Stimulated activated CD4-positive, alpha-beta T cell treated with anti-CD3 and anti-CD28 coated beads, Interleukin-15, amount 100 ng/mL, for 48 hours (primary cell): ENCODE data around the gene CRX.
A peak's percentile ranks its signal among the peaks of the same experiment; 100 is the strongest.
"Not testable (repeated sequence)": the region's sequence is repeated elsewhere in the genome, so short reads cannot be mapped to it uniquely, and the experiment has no call there.

Experiments used
- DNase-seq, 2 donors: peaks; one replicate each; pipeline ENCODE4 v3.0.0-alpha.2; 2020; ENCODE audit warnings: low read depth in 2 of 2

CRX gene

DNA sequence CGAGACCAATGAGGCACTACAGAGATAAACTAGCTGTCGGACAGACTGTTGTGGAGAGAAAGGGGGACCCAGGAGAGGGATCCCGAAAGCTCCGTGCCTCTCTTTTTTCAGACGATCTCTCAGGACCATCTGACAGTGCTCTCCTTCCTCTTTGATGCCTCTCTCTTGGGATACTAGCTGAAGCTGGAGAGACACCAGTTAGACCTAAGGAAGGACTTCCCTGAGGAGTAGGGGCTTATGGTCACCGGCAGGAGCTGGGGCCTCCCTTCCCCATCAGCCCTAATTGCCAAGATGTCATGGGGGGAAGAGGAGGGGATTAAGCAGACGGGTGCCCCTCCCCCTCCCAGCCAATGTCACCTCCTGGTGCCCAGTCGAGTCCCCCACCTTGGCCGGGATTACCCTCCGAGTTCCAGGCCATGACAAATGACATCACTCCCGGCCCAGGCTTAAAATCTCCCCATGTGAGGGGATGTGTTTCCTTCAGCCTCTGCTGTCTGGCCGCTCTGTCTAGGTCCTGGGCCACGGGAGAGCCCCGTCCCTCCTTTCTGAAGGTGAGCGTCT is at the start of gene CRX:
Gene CRX, plus strand, starts transcription at position 478 of the 561 bp plus-strand sequence. CDS start 12,507 bp downstream, outside the sequence.
- DNase-seq, result no peak

DNA sequence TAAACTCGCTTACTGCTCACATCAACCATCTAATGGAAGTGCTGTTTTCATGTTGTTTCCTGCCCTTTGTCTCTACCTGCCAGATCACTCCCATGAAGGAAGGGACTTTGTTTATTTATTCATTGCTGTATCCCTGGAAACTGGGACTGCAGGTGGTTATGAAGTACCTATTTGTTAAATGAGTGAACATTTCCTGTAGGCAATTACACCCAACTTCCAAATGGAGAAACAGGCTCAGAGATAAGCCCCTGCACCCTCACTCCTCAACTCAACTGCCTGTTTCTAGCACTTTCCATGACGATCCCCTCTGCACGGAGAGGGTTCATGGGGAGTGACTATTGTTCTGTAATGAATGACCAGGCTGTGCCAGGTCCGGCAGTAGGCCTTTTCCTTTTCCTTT is 45.2 kb upstream of the CRX start:
- DNase-seq, result no peak

DNA sequence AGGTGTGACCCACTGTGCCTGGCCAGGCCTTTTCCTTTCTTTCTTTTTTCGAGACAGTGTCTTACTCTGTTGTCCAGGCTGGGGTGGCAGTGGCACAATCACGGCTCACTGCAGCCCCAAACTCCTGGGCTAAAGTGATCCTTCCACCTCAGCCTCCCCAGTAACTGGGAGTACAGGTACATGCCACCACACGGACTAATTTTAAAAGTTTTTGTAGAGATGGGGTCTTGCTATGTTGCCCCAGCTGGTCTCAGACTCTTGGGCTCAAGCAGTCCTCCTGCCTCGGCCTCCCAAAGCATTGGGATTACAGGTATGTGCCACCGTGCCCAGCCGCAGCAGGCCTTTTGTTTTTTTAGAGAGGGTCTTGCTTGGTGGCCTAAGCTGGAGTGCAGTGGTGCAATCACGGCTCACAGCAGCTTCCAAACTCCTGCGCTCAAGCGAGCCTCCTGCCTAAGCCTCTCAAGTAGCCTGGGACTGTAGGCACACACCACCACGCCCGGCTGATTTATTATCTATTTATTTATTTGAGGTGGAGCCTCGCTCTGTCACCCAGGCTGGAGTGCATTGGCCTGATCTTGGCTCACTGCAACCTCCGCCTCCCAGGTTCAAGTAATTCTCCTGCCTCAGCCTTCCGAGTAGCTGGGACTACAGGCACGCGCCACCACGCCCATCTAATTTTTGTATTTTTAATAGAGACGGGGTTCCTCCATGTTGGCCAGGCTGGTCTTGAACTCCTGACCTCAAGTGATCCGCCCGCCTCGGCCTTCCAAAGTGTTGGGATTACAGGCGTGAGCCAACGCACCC is 44.3 kb upstream of the CRX start:
- DNase-seq, result not testable (repeated sequence)

DNA sequence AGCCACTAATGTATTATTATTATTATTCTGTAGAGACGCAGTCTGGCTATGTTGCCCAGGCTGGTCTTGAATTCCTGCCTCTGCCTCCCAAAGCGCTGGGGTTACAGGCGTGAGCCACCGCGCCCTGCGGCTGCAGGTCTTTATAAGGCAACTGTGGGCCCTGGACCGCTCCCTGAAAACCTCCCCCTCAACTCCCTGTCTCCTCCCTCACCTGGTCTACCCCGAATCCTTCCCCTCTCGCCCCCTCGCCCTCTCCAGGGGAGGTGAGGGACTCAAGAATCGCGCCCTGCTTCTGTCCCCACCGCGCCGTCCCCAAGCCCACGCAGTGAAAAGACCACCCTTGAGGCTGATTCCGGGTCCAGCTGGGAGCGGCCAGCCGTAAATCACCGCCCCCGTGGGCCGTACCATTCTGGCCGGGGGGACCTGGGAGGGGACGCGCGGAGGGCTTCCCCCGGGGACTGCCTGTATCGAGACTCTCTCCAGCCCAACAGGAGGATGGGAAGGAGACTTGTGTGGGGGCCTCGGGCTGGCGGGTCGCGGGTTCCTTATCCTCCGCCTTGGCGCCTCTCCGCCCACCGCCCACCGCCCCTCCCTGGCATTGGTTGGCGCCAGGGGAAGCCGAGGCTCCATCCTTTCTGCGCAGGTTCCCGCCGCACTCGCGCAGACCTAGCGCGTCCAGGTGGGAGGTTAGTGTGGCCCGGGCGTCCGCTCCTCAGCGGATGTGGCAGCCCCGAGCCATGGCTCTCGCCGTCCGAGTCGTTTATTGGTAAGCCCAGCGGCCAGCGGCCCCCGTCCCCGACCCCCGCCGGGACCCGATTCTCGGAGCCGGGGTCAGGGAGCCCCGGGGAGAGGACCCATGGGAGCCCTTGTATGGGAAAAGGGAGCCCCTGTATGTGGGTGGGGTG is 43.4 kb upstream of the CRX start, which contains the start of gene SELENOW:
Gene SELENOW, plus strand, starts transcription at position 655 of the 905 bp plus-strand sequence. Its CDS starts 83 bp downstream, at position 738.
- DNase-seq, result peak; percentile 63 to 67

DNA sequence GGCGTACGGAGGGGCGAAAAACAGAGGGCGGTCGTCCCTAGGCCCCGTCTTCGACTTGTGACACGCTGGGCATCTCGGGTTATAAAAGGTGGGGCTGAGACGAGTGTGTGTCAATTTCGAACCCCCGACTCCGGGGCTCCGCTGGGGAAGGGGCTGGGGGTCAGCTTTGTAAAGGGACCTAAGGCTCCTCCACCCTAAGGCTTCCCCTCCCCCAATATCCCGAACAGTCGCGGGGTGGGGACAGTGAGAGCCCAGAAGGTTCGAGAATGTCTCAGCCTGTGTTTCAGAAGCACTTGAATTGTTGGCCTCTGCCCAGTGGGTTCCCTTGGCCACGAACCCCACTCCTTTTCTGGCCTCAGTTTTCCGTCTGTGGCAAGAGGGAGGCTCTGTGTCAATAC is 42.8 kb upstream of the CRX start:
- no peak for DNase-seq

DNA sequence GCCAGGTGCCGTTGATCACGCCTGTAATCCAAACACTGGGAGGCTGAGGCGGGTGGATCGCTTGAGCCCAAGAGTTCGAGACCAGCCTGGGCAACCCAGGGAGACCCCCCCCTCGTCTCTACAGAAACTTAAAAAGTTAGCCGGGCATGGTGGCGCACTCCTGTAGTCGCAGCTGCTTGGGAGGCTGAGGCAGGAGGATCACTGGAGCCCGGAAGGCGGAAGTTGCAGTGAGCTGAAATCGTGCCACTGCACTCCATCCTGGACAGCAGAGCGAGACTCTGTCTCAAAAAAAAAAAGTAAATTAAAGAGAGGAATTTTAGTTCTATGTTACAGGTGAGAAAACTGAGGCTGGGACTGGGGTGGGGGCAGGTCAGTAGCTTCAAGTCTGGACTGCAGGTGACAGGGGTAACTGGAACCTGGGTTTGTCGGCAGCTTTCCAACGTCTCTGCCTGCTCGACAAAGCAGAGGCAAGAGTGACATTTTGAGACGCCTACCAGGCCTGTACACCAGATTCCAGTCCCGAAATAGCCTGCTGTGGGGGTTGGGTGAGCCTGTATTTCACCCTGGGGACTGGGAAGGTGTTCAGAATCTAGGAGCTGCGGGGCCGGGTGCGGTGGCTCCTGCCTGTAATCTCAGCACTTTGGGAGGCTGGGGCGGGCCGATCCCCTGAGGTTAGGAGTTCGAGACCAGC is 42.1 kb upstream of the CRX start:
- no peak for DNase-seq

DNA sequence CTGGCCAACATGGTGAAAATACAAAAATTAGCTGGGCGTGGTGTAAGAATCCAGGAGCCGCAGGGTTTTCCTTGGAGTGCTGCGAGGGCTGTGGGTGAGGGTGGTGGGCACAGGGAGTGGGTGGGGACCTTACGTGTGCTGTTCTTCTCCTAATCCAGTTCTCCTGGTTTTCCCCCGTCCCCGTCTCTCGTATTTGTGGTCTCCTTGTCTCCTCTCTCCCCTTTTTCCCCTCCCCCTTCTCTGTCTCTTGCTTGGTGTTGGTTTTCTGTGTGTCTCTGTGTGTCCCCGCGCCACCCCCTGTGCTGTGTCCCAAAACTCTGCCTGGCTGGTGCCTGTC is 41.6 kb upstream of the CRX start:
- no peak for DNase-seq

DNA sequence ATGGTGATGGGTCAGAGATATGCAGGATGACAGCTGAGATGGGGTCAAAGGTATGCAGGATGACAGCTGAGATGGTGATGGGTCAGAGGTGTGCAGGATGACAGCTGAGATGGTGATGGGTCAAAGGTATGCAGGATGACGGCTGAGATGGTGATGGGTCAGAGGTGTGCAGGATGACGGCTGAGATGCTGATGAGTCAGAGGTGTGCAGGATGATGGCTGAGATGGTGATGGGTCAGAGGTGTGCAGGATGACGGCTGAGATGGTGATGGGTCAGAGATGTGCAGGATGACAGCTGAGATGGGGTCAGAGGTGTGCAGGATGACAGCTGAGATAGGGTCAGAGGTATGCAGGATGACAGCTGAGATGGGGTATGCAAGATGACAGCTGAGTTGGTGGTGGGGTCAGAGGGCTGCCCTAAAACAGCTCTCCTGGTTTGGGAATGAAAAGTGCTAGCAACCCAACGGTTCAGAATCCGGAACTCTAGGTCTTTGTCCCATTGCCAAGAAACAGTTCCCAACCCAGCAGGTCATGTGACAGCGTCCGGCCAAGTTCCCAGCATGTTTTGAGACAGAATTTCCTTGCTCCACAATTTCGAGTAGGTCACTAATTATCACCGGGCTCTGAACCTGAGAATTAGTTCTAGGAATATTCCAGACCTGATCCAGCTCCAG is 40.0 kb upstream of the CRX start:
- DNase-seq, result no peak

DNA sequence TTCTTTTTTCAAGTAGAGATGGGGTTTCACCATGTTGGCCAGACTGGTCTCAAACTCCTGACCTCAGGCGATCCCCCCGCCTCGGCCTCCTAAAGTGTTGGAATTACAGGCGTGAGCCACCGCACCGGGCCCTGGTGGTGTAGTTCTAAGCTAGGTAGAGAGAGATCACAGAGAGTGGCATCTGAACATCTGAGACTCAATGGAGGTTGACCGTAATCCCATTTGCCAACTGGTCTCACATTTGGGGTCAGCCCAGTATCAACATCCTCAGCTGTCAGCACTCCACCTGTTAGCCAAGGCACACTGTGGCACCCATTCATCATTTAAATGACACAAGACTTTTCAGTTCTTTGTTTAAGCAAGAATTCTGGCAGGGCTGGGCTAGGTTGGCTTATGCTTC is 35.2 kb upstream of the CRX start:
- no peak for DNase-seq

DNA sequence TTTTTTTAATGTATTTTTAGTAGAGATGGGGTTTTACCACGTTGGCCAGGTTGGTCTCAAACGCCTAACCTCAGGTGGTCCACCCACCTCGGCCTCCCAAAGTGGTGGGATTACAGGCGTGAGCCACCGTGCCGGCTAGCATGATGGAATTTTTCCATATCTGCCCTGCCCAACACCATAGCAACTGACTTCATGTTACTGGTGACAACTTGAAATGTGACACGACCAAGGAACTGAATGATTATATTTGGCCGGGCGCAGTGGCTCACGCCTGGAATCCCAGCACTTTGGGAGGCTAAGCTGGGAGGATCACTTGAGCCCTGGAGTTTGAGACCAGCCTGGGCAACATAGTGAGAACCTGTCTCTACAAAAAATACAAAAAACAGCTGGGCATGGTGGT is 34.4 kb upstream of the CRX start:
- not testable (repeated sequence) for DNase-seq

DNA sequence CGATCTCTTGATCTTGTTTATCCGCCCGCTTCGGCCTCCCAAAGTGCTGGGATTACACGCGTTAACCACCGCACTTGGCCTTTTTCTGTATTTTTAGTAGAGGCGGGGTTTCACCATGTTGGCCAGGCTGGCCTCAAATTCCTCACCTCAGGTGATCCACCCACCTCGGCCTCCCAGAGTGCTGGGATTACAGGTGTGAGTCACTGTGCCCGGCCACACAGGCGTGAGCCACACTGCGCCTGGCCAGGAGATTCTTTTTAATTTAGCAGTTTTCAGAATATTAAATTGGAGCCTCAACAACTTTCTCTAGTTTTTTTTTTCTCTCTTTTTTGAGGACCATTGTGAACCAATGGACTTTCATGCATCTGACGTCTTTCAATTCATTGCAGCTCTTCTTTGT is 31.9 kb upstream of the CRX start:
- not testable (repeated sequence) for DNase-seq

DNA sequence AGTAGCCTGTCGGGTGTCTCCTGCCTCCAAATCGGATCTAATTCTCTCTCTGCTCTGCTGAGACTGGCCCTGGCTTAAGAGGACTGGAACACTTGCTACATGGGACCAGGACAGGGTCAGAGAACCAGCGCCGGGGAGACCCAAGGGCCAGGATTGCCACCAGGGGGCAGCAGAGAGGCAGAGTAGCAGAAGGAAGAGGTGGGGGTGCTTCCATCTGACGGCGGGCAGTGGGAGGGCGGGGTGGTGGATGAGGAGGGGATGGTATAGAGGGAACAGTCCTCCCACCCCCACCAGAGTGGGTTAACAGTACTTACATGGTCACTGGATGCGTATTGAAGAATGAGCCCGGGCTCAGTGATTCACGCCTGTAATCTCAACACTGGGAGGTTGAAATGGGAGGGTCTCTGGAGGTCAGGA is 31.3 kb upstream of the CRX start:
- DNase-seq, result peak; percentile 78 to 86

DNA sequence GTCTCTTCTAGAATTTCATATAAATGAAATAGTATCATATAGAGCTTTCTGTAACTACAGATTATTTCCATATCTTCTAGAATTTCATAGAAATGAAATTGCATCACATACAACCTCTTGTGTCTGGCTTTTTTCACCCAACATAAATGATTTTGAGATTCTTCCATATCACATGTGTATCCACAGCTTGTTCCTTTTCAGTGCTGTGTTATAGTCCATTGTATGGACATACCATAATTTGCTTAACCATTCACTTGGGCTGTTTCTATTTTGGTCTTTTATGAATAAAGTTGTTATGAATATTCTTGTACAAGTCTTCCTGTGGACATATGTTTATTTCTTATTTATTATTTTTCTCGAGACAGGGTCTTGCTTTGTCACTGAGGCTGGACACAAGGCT is 29.1 kb upstream of the CRX start:
- no peak for DNase-seq

DNA sequence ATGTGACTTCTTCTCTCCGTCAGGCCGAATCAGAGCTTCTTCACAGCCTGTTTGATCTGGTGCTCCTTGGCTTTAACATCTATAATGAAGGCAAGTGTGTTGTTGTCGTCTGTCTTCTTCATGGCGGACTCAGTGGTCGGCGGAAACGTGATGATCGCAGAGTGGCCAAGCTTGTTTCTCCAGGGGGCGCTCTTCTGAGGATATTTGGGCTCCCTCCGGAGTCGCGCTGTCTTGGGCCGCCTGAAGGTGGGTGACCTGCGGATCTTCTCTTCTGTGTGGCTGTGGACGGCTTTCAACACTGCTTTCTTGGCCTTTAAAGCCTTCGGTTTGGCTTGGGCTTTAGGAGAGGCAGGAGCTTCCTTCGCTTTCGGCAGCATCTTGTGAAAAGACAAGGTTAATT is 27.2 kb upstream of the CRX start:
- DNase-seq, result no peak

DNA sequence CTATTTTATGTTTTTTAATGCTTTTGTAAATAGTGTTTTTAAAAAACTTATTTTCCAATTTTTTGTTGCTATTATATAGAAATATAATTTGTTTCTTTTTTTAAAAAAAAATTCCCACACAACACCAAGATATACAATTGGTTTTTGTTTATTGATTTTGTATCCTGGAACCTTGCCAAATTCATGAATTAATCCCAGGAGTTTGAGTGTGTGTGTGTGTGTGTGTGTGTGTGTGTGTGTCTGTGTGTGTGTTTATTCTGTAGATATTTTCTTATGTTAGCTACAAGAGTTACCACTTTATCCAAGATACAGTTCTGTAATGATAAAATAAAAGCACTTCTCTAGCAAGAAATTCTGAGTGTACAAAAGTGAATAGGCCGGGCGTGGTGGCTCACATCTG is 25.0 kb upstream of the CRX start:
- DNase-seq, result no peak

DNA sequence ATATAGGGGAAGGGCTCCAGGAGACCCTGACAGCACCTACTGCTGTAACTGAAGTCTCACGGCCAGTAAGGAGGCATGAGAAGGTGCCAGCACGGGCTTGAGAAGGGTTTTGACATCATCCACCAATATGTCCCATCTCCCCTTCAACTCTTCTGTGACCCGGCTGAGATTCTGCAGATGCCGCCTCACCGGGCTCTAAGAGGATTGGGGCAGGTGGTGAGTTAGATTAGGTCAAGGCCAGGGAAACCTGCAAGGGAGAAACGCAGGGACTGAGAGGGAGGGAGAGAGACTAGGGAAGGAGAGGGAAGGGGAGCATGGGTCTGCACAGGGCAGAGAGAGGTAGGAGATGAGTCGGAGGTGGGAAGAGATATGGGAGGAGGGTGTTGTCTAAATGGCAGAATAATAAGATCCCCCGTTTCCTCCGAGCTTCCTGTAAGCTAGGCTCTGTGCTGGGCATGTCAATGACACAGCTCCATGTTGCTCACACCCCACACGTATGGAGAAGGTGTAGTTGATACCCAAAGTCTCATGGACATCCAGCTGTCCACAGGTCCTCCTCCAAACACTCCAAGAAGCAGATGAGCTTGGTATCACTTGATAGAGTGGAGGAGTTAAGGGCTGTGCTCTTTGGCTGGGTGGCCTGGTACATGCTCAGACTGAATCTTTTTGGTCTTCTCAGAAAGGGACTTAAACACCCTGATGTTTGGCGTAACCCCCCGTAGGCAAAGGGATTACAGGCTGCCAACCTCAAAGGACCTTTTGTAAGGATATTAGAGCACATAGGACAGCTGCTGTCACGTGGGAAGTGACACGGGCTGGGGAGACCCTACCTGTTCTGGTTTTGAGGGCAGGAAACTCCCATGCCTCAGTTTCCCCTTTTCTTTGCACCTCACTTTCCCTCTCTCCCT is 23.5 kb upstream of the CRX start:
- DNase-seq, result no peak

DNA sequence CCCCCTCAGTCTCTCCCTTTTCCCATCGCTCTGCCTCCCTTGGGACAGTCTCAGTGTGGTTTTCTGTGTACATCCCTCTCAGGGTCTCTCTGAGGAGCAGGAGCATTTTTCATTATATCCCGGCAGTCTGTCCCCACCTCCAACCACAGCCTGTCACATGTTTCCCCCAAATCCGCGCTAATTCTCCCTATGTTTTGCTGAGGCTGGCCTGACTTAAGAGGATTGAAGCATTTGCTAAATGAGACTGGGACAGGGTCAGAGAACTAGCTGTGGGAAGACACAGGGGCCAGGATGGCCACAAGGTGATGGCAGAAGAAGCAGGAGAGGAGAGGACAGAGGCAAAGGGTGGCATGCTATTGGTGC is 22.9 kb upstream of the CRX start:
- no peak for DNase-seq

DNA sequence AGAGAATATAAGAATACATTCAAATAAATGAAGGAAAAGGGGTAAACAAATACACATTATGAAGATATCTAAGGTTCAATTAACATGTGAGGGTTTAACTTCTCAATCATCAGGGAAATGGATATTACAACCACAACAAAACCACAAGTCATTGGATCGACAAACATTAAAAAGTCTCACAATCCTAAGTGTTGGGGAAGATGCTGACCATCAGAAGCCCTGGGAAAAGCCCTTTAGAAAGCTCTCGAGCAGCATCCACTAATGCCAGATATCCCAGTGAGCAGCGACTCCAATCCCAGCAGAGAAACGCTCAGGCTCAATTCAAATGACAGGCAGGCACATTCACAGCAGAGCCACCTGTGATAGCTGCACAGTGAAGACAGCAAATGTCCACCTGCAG is 20.5 kb upstream of the CRX start:
- no peak for DNase-seq

DNA sequence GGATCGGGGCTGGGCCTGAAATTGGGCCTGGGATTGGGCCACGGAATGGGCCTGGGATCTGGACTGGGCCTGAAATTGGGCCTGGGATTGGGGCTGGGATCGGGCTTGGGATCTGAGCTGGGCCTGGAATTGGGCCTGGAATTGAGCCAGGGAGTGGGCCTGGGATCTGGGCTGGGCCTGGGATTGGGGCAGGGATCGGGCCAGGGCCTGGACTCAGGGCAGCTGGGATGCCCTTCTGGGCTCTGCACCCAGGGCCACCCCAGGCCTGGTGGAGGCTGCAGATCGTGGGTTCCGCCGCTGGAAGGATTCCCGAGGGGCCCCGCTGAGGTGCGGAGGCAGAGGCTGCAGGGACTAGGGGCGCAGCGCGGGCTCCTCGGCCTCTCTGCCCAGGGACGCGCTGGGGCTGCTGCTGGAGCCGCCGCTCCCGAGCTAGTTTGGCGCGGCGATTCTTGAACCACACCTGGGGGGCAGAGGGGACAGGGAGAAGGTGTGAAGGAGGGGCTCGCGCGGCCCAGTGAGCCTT is 19.2 kb upstream of the CRX start:
- DNase-seq, result no peak

DNA sequence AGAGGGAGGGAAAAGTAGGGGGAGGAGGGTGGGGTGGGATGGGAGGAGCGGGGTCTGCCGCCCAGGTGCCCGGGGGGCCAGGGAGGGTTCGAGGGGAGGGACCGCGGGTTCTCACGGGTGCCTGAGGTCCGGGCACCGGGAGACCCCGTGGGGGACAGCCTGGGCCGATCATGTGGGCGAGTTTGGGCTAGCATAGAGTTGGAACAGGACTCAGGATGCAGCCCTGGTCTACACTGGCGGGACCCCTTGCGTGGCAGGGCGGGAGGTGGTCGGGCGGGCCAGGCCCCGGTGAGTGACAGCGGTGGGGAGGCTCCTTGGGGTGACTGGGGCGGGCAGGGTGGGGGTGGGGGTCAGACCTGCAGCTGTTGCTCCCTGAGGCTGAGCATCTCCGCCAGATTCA is 18.6 kb upstream of the CRX start:
- not testable (repeated sequence) for DNase-seq
